Smooth muscle cell (in vitro differentiated cells): ENCODE results near the gene NNAT. TPM values are rescaled to one million over a fixed set of nuclear protein-coding genes. Genes with fewer than 3 reads are reported as not detected.
"Not testable (repeated sequence)": the region's sequence is repeated elsewhere in the genome, so short reads cannot be mapped to it uniquely, and the experiment has no call there.

Source experiments
- DNase-seq: peaks from one replicate; lab custom pipeline; 2025; ENCODE audit not compliant: unreplicated experiment; lab: John Stamatoyannopoulos, UW
- H2AFZ ChIP-seq: fragments of 200-600 bp; sonication (generic); 2 replicates; pipeline ENCODE4 v1.6.0; 2016; ENCODE audit warnings: antibody characterized with exemption, low read depth, mild to moderate bottlenecking
- H3F3A ChIP-seq: fragments of 200-600 bp; sonication (generic); 2 replicates; pipeline ENCODE4 v1.6.0; 2017; ENCODE audit warnings: antibody characterized with exemption, low read depth
- H3K27ac ChIP-seq: fragments of 200-600 bp; sonication (generic); 2 replicates; pipeline ENCODE4 v1.5.1; 2016; ENCODE audit warnings: low read depth, mild to moderate bottlenecking
- H3K27me3 ChIP-seq: fragments of 200-600 bp; sonication (generic); 2 replicates; pipeline ENCODE4 v1.6.1; 2016; ENCODE audit warnings: low read depth, mild to moderate bottlenecking
- H3K36me3 ChIP-seq: fragments of 200-600 bp; sonication (generic); 2 replicates; pipeline ENCODE4 v1.5.1; 2016; ENCODE audit warnings: low read depth
- H3K4me1 ChIP-seq: fragments of 200-600 bp; sonication (generic); 2 replicates; pipeline ENCODE4 v1.5.1; 2016; ENCODE audit warnings: low read depth
- H3K4me2 ChIP-seq: fragments of 200-600 bp; sonication (generic); 2 replicates; pipeline ENCODE4 v1.6.0; 2016; ENCODE audit warnings: mild to moderate bottlenecking
- H3K4me3 ChIP-seq: fragments of 200-600 bp; sonication (generic); 2 replicates; pipeline ENCODE4 v1.5.1; 2016; ENCODE audit warnings: mild to moderate bottlenecking
- H3K79me2 ChIP-seq: fragments of 200-600 bp; sonication (generic); 2 replicates; pipeline ENCODE4 v1.6.0; 2016; ENCODE audit warnings: low read depth, mild to moderate bottlenecking
- H3K9ac ChIP-seq: fragments of 200-600 bp; sonication (generic); 2 replicates; pipeline ENCODE4 v1.6.0; 2016; ENCODE audit warnings: low read depth
- H3K9me3 ChIP-seq: fragments of 200-600 bp; sonication (generic); replicated peaks from 2 replicates; pipeline ENCODE4 v1.5.1; 2016; ENCODE audit warnings: low read depth
- H4K20me1 ChIP-seq: fragments of 200-600 bp; sonication (generic); 2 replicates; pipeline ENCODE4 v1.6.0; 2016; ENCODE audit warnings: low read depth
- WGBS: methylation state at CpG from one replicate; pipeline ENCODE4 v1.1.7; 2016; ENCODE audit warnings: low lambda C conversion rate; 5-methylcytosine and 5-hydroxymethylcytosine counted together
- polyA plus RNA-seq: library from polyadenylated mRNA; unstranded; fragments of >200 nt; fragmentation: Nextera tagmentation; extraction: Ambion mirVana; gene quantifications from 2 replicates; pipeline ENCODE4 v1.2.1, GENCODE V29; 2016
- total RNA-seq: library from RNA; depleted of rRNA; stranded (reverse); fragments of >200 nt; gene quantifications from 2 replicates; pipeline ENCODE4 v1.2.3, GENCODE V29; 2014
- TF ChIP-seq, protein P1 (sequence below): fragments of 200-600 bp; sonication (generic); IDR thresholded peaks from 2 replicates; pipeline ENCODE4 v1.5.1; 2017; ENCODE audit warnings: borderline replicate concordance, mild to moderate bottlenecking, antibody characterized with exemption; ENCODE audit not compliant: insufficient read depth, poor library complexity, severe bottlenecking

Gene NNAT
- total and polyA plus RNA-seq, 2 experiments from 2014 or later: 0.35 TPM; not detected in 1

DNA sequence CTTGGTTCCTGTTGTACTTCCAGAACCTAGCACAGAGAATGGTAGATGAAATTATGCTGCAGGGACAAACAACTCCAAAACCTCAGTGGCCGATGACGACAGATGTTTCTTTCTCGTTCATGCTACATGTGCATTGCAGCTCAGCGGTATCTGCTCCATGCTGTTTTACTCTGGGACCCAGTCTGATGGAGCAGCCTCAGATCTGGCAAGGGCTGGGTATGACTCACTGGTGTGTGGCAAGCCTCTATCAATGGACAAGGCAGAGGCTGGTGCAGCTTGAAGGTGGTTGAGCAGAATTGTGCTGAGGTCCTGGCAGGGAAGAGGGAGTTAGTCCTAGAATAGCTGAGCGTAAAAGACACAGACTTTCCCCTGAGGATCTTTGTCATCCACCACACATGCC lies 17.0 kb downstream of the NNAT start:
- no peaks in the 10 kb centered on the region for H3K36me3 ChIP-seq
- H3K79me2 ChIP-seq: no peaks in the 10 kb centered on the region
- no peaks in the 10 kb centered on the region for H3F3A ChIP-seq
- no peaks in the 10 kb centered on the region for H4K20me1 ChIP-seq
- no peak overlapping the region for H3K4me2 ChIP-seq
- H3K9me3 ChIP-seq: no peaks in the 10 kb centered on the region
- H3K4me3 ChIP-seq: no peak overlapping the region
- H3K9ac ChIP-seq: no peak overlapping the region
- TF ChIP-seq, protein P1, sequence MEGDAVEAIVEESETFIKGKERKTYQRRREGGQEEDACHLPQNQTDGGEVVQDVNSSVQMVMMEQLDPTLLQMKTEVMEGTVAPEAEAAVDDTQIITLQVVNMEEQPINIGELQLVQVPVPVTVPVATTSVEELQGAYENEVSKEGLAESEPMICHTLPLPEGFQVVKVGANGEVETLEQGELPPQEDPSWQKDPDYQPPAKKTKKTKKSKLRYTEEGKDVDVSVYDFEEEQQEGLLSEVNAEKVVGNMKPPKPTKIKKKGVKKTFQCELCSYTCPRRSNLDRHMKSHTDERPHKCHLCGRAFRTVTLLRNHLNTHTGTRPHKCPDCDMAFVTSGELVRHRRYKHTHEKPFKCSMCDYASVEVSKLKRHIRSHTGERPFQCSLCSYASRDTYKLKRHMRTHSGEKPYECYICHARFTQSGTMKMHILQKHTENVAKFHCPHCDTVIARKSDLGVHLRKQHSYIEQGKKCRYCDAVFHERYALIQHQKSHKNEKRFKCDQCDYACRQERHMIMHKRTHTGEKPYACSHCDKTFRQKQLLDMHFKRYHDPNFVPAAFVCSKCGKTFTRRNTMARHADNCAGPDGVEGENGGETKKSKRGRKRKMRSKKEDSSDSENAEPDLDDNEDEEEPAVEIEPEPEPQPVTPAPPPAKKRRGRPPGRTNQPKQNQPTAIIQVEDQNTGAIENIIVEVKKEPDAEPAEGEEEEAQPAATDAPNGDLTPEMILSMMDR: no peak
- DNase-seq: no peak
- 82% methylated on average over 5 of the region's 5 CpGs for WGBS
- no peak overlapping the region for H2AFZ ChIP-seq
- no peaks in the 10 kb centered on the region for H3K27me3 ChIP-seq
- no peak overlapping the region for H3K27ac ChIP-seq
- no peaks in the 10 kb centered on the region for H3K4me1 ChIP-seq

- no peak for DNase-seq
These were observed 18.4 kb downstream of the NNAT start for GRCh38 chr20:37539424-37539823.

DNA sequence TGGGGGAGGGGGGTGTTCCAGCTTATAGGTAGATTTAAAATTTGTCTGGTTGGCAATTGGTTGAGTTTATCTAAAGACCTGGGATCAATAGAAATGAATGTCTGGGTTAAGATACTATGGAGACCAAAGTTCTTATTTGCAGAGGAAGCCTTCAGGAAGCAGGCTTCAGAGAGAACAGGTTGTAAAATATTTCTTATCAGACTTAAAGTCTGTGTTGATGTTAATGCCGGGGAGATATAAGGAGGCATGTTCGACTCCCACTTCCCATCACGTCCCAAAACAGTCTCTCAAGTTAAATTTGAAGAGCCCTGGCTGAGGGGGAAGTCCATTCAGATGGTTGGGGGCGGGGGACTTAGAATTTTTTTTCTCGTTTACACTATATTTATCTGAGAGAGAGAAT lies 19.0 kb downstream of the NNAT start:
- 38% methylated on average over 5 of the region's 5 CpGs for WGBS
- Histone ChIP-seq H3K27me3 (no peaks in the 10 kb centered on the region), H3K4me1 (no peaks in the 10 kb centered on the region), H2AFZ (no peak overlapping the region), H3K27ac (no peak overlapping the region), H4K20me1 (no peaks in the 10 kb centered on the region), H3F3A (no peaks in the 10 kb centered on the region), H3K79me2 (no peaks in the 10 kb centered on the region), H3K36me3 (no peaks in the 10 kb centered on the region), H3K9ac (no peak overlapping the region), H3K9me3 (no peaks in the 10 kb centered on the region), H3K4me3 (no peak overlapping the region), H3K4me2 (no peak overlapping the region)
- DNase-seq: no peak
- TF ChIP-seq, protein P1: no peak

More at GRCh38 chr20:37539424-37539823, 18.4 kb downstream of the NNAT start:
- H3K36me3 ChIP-seq: no peaks in the 10 kb centered on the region
- no peaks in the 10 kb centered on the region for H4K20me1 ChIP-seq
- no peaks in the 10 kb centered on the region for H3K4me1 ChIP-seq
- WGBS: 94% methylated on average over 4 of the region's 4 CpGs
- TF ChIP-seq, protein P1: no peak
- H3K4me3 ChIP-seq: no peak overlapping the region
- no peaks in the 10 kb centered on the region for H3F3A ChIP-seq
- H3K79me2 ChIP-seq: no peaks in the 10 kb centered on the region
- H3K9ac ChIP-seq: no peak overlapping the region
- H3K27me3 ChIP-seq: no peaks in the 10 kb centered on the region
- H3K9me3 ChIP-seq: no peaks in the 10 kb centered on the region
- no peak overlapping the region for H3K27ac ChIP-seq
- no peak overlapping the region for H2AFZ ChIP-seq
- H3K4me2 ChIP-seq: no peak overlapping the region

DNA sequence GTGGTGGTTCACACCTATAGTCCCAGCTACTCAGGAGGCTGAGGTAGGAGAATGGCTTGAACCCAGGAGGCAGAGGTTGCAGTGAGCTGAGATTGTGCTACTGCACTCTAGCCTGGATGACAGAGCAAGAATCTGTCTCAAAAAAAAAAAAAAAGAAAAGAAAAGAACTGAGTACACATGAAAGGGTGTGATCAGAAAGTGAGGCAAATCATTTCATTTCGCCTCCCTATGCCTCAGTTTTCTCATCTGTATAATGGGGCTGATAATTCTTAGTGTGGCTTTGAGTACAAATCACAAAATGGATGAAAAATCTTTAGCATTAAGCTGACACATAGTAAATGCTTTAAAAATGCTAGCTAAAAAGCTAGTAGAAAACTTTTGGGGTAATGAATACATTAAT lies 19.8 kb downstream of the NNAT start:
- H4K20me1 ChIP-seq, H3K4me1 ChIP-seq, H3K9ac ChIP-seq, H3K4me3 ChIP-seq, H3K27ac ChIP-seq, H3K9me3 ChIP-seq, H3K79me2 ChIP-seq, DNase-seq, H2AFZ ChIP-seq, H3F3A ChIP-seq, H3K4me2 ChIP-seq, H3K36me3 ChIP-seq, H3K27me3 ChIP-seq: not testable (repeated sequence)
- WGBS: 90% methylated on average over 1 of the region's 1 CpG
